HTERT RPE-1 (cell line): Measurements from ENCODE around the gene CD48.

Experiments
- in situ Hi-C: fragments of 300-500 bp; cut with MboI; formaldehyde crosslinking; loops from 4 replicates; pipeline ENCODE4 v1.14.3; 2020; ENCODE audit warnings: low sequenced_read_pairs

CD48 gene

GRCh38 chr1:160680399-160680798, 31.2 kb downstream of the CD48 start:
- in situ Hi-C loops = no loop called here

- in situ Hi-C loops = no loop called here
These were observed 31.7 kb downstream of the CD48 start for GRCh38 chr1:160679893-160680292.

DNA sequence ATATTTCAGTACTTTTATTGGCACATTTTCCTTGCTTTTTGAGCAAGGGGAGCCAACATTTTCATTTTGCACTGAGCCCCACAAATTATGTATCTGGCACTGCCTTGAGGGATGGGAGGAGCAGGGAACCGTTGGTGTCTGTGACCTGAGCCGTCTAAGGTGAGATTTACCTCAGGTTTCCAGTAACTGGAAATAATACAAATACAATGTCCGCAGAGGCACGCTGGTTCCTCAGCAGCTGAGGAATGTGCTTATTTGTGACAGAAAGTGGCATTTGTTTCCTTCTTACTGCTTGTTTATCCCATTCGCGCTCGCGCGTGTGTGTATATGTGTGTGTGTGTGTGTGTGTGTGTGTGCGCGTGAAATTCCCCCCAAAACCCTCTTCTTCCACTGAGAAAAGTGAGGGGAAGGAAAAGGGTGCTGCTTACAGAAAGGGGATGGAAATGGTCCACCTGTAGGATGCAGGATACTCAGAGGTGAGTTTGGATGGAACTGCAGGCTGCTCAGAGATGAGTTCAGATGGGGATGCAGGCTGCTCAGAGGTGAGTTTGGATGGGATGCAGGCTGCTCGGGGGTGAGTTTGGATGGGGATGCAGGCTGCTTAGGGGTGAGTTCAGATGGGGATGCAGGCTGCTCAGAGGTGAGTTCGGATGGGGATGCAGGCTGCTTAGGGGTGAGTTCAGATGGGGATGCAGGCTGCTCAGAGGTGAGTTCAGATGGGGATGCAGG, 34.6 kb downstream of the CD48 start:
- in situ Hi-C loops = no loop called here

GRCh38 chr1:160675641-160676410, 35.8 kb downstream of the CD48 start:
- in situ Hi-C loops = no loop called here

- in situ Hi-C loops = no loop called here
These were observed 37.2 kb downstream of the CD48 start for GRCh38 chr1:160674415-160674814.

GRCh38 chr1:160672789-160673695, 38.6 kb downstream of the CD48 start:
- in situ Hi-C loops = no loop called here

DNA sequence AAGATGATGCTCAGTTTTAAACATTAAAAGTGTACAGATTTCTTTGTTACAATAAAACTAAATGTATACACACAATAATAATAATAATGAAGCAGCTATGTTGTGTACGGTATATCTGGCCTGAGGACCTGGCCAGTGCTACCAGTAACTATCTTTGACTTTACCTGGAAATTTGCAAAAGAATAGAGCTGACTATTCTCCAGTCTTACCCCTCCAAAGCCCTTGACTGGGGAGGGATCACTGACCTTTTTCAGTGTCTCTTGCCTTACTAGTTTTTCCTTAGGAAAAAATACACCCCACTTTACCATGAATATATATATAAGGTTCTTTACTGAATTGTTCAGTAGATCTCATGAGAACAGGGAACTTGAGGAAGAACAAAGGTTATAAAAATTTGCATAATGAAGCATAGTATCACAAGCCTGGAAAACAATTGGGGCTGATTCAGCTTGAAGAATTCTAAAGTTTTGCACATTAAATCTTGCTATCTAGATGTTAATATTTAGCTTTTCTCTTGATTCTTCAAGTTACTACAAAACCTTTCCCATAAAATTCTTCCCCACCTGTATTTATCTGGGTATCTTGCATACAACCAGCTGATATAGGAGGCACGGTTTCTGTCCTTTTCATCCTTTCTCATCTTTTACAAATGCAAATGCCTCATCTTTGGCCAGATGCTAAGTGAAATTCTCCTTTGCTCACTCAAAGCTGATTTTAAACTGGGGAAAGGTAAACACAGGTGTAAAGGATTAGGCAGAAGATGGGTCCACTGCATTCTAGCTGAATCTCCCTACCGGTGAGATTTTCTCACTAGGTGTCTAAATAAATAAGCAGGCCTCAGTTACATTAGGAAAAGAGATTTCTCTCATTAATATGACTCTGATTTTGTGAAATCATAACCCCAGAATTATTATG, 39.8 kb downstream of the CD48 start:
- in situ Hi-C loops = no loop called here

- in situ Hi-C loops = no loop called here
These were observed 40.9 kb downstream of the CD48 start for GRCh38 chr1:160670701-160671100.

GRCh38 chr1:160669802-160670201, 41.8 kb downstream of the CD48 start:
- in situ Hi-C loops = no loop called here

DNA sequence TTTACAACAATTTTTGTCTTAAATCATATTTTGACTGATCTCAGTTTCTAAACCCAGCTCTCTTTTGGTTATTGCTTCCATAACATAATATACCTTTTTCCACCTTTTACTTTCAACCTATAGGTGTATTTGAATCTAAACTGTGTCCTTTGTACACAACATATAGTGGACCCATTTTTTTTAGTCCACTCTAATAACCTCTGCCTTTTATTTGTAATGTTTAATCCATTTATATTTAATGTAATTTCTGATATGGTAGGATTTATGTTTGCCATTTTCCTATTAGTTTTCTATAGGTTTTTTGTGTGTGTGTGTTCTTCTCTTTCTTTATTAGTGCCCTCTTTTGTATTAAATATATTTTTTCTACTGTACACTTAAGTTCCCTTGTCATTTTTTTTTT, 42.3 kb downstream of the CD48 start:
- in situ Hi-C loops = no loop called here

DNA sequence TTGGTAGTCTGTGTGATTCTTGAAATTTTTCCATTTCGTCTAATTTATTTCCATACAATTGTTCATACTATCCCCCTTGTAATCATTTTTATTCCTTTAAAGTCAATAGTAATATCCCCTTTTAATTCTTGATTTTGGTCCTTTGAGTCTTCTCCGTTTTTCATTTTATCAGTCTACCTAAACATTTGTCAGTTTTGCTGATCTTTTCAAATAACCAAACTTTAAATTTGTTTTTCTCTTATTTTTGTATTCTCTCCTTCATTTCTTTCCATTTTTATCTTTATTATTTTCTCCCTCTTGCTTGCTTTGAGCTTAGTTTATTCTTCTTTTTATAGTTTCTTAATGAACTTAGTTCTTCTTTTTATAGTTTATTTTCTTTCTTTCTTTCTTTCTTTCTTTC, 43.7 kb downstream of the CD48 start:
- in situ Hi-C loops = no loop called here

DNA sequence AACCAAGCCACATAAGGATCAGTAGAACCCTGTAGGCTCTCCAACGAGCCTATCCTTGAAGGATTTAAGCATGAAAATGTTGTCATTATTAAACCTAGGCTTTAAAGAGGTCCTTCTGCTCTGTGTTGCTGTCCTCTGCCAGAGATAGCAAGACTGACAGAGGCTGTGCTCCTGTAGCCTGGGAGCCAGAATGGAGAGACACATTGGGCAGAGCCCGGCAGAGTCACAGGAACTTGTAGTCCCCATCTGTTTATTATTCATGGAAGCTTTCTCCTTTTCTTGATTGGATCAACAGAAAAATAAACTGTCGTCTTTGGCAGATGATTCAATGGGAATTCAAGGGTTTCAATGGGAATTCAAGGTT, 45.6 kb downstream of the CD48 start:
- in situ Hi-C loops = no loop called here

GRCh38 chr1:160665330-160666078, 46.1 kb downstream of the CD48 start:
- in situ Hi-C loops = no loop called here

GRCh38 chr1:160664573-160665051, 47.0 kb downstream of the CD48 start:
- in situ Hi-C loops = no loop called here

- in situ Hi-C loops = no loop called here
These were observed 48.7 kb downstream of the CD48 start for GRCh38 chr1:160662910-160663309.

- in situ Hi-C loops = no loop called here
These were observed 52.1 kb downstream of the CD48 start for GRCh38 chr1:160659566-160659965.

DNA sequence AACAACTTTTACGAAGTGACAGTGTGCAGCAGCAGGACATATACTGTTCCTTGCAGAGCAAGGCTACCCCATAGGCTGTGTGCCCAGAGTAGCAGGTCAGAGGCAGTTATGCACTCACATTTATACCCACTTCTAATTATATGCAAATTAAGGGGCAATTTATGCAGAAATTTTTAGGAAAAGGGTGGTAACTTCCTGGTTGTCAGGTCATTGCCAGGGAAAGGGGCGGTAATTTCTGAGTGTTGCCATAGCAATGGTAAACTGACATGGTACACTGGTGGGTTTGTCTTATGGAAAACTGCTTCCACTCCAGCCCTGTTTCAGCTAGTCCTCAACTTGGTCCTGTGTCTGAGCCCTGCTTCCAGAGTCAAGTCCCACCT, 52.8 kb downstream of the CD48 start:
- in situ Hi-C loops = no loop called here

DNA sequence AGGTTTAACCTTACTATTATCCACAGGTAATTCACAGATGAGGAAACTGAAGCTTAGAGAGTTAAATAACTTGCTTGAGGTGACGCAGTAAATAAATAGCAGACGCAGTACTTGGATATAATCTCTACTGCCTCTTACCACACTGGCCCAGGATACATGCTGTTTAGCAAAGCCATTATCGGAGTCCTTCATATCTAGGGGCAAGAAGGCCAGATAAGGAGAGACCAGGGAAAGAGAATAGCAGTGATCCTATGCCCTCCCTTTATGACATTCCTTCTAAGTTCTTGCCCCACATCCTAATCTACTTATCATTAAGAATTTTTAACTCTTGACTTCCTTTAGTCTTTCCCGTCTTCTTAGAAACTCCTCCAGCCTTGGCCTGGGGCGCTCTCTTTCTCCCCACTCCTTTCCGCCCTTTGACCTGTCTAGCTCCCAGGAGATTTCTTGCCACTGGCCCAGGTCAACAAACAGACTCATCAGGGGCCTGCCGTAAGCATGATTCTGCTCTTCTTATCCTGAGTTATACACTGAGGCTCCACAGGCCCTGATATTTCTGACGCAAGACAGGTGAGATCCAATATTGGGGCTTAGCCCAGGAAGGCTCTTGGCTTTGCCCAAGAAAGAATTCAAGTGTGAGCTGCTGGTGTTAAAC, 53.3 kb downstream of the CD48 start:
- in situ Hi-C loops = no loop called here

DNA sequence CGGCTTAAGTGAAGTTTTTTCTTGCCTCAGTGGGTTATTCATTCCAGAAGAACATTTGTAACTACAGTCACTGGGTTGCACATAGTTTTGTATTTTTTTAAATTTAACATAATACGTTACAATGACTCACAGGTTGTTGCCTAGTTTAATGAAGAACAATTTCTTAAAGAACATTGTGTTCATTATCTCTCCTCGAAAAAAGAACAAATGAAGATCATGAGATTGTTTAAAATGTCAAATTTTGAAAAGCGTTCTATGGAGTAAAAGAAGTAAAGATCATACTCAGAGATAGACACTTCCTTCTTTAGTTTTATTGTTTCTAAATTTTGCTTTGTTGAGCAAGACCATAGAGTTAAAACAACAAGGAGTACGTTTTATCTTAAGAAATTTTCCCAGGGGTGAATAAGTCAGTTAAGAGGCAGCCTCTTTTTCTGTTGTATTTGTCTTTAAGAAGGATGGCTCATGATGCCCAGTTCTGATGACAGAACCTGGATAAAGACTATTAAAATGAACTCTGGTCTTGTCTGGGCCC, 54.3 kb downstream of the CD48 start:
- in situ Hi-C loops = no loop called here
